GM18526 (cell line): Measurements from ENCODE around the gene HNRNPR.

Source experiments
- POLR2A ChIP-seq: IDR thresholded peaks from 3 replicates; pipeline ENCODE4 v1.6.1; 2011; ENCODE audit not compliant: insufficient read length; ENCODE audit errors: extremely low read depth

The HNRNPR gene

GRCh38 chr1:23288671-23289070 is 55.4 kb downstream of the HNRNPR start:
- no peak for TF ChIP-seq POLR2A

- no peak for TF ChIP-seq POLR2A
Observed at GRCh38 chr1:23288201-23288600, 55.9 kb downstream of the HNRNPR start.

- TF ChIP-seq POLR2A = no peak
Observed at GRCh38 chr1:23286401-23286800, 57.7 kb downstream of the HNRNPR start.

- TF ChIP-seq POLR2A = no peak
Observed at GRCh38 chr1:23283667-23284602, 60.1 kb downstream of the HNRNPR start.

GRCh38 chr1:23282957-23283356 is 61.1 kb downstream of the HNRNPR start:
- TF ChIP-seq POLR2A = no peak

GRCh38 chr1:23278717-23279116 is 65.4 kb downstream of the HNRNPR start:
- TF ChIP-seq POLR2A = no peak

GRCh38 chr1:23276531-23276930 is 67.6 kb downstream of the HNRNPR start:
- no peak for TF ChIP-seq POLR2A

GRCh38 chr1:23274134-23274505 is 70.0 kb downstream of the HNRNPR start:
- TF ChIP-seq POLR2A = no peak

GRCh38 chr1:23273450-23274133 is 70.5 kb downstream of the HNRNPR start:
- no peak for TF ChIP-seq POLR2A

- TF ChIP-seq POLR2A = no peak
Observed at GRCh38 chr1:23263380-23263887, 80.7 kb downstream of the HNRNPR start.
